AG04449 (cell line): ENCODE results near the gene SWT1.
A peak's percentile ranks its signal among the peaks of the same experiment; 100 is the strongest.

Experiments
- CTCF ChIA-PET: fragments of 350-600 bp; formaldehyde crosslinking; extraction: SDS; loops from one replicate; lab custom pipeline; 2021; ENCODE audit warnings: antibody characterized with exemption; lab: Yijun Ruan, JAX
- POLR2A ChIA-PET: fragments of 400-600, 350-600 bp; formaldehyde crosslinking; extraction: SDS; loops from one replicate; lab custom pipeline; 2020; ENCODE audit warnings: antibody characterized with exemption, inconsistent platforms; lab: Yijun Ruan, JAX
- DNase-seq: peaks from one replicate; pipeline ENCODE4 v3.0.0-alpha.2; 2010; ENCODE audit warnings: low read depth, low spot score
- H3K4me3 ChIP-seq: 2 replicates; pipeline ENCODE4 v1.5.1; 2011; ENCODE audit warnings: low read depth, mild to moderate bottlenecking, control low read depth, low read length
- TF ChIP-seq, protein P1 (sequence below): IDR thresholded peaks from one replicate; pipeline ENCODE4 v1.5.1; 2011; ENCODE audit warnings: mild to moderate bottlenecking, moderate library complexity, low read length, control low read depth, inconsistent platforms; ENCODE audit not compliant: insufficient read depth; ENCODE audit errors: missing control alignments

Gene SWT1, protein sequence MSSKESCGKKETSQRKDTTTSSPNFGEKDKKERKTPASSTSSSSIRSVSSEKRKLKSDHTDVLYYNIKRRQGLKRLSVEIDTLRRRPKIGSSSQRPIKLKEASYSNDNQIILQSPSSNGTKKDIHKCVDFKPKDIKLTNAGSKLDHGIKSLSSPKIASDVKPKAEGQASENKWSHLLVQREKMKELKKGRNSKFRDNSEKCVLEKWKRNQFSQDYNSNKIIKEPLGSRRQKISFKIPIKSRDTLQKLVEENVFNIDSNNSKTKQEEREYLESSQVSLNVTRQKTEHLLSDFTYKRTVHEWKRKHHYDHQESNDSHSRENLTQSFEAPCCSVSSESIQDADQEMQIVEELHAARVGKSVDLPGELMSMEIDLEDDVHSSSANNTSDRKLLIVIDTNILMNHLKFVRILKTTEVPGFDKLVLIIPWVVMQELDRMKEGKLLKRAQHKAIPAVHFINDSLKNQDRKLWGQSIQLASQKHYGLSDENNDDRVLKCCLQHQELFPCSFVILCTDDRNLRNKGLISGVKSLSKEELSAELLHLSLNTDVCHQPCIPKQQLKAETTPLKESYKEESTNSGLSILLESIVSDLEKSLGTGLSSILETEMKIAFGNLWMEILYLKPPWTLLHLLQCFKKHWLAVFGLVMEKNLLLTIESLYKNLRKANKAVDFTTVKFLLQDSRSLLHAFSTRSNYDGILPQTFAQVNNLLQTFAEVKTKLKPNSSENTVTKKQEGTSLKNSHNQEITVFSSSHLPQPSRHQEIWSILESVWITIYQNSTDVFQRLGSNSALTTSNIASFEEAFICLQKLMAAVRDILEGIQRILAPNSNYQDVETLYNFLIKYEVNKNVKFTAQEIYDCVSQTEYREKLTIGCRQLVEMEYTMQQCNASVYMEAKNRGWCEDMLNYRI

DNA sequence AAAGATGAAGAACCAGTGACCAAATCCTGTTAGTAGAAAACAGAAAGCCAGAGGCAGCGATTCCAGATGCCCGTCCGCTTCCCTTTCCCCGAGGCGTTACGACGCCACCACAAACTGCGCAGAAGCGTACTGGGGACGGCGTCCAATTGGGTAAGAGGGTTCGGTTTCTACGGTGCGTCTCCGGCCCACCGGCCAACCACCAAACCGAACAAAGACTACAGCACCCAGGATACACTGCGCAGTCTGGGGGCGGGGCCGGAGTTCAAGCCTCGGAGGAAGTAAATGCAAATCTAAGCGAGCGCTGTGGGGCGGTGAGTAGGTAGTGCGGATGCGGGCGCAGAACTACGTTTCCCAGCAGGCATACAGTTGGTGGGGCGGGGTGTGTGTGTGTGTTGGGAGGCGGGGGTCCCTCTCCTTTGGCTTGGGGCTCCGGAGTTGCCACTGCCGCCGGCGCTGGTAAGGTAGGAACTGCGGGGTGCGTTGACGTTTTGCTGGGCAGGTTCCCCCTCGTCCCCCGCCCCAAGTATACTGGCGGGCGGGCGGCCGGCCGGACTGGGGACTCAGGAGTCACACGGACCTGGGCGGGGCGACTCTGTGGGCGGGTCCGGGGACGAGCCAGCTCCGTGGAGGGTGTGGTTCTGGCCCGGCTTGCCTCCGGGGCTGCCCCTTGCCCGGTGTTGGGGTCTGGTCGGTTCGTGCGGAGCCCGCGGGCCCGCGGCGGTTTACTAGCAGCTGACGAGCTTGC is at the start of gene SWT1, which contains the start of gene TRMT1L:
Gene SWT1 (plus strand): TSS at position 314 of the 745 bp plus-strand sequence. CDS start 3,675 bp downstream, outside the sequence.
Gene TRMT1L (minus strand): TSS at position 100 of the 745 bp plus-strand sequence. CDS start 241 bp downstream, outside the sequence.
- TF ChIP-seq, protein P1, sequence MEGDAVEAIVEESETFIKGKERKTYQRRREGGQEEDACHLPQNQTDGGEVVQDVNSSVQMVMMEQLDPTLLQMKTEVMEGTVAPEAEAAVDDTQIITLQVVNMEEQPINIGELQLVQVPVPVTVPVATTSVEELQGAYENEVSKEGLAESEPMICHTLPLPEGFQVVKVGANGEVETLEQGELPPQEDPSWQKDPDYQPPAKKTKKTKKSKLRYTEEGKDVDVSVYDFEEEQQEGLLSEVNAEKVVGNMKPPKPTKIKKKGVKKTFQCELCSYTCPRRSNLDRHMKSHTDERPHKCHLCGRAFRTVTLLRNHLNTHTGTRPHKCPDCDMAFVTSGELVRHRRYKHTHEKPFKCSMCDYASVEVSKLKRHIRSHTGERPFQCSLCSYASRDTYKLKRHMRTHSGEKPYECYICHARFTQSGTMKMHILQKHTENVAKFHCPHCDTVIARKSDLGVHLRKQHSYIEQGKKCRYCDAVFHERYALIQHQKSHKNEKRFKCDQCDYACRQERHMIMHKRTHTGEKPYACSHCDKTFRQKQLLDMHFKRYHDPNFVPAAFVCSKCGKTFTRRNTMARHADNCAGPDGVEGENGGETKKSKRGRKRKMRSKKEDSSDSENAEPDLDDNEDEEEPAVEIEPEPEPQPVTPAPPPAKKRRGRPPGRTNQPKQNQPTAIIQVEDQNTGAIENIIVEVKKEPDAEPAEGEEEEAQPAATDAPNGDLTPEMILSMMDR, result no peak
- peak within 1 kb of the TSS; percentile 89 for H3K4me3 ChIP-seq
- CTCF ChIA-PET, result interaction anchor here (0.8 to 4.2 kb wide), 7 partner anchors 13 to 513 kb away, joined by 3 to 55 read pairs (median 5); no protein-coding TSS in a partner anchor
- POLR2A ChIA-PET, result interaction anchor here (0.7 to 1.6 kb wide), 2 partner anchors 12 to 160 kb away, joined by 3 to 5 read pairs; partner anchors contain the start of gene IVNS1ABP
- peak; percentile 94 for DNase-seq

DNA sequence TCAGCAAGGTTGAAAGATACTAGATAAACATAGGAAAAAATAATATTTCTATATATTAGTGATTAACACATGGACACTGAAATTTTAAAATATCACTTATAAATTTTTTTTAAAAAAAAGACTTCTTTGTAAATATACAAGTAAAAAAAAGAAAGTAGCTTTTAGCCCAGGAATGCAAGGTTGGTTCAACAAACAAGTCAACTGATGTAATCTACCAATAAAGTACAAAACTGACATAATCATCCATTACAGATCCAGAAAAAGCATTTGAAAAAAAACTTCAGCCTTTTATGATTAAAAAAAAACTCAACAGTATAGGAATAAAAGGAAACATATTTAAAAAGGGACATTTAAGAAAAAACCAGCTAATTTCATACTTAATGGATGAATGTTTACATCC is 48.6 kb upstream of the SWT1 start:
- ChIA-PET POLR2A (no interaction called here), CTCF (no interaction called here)

DNA sequence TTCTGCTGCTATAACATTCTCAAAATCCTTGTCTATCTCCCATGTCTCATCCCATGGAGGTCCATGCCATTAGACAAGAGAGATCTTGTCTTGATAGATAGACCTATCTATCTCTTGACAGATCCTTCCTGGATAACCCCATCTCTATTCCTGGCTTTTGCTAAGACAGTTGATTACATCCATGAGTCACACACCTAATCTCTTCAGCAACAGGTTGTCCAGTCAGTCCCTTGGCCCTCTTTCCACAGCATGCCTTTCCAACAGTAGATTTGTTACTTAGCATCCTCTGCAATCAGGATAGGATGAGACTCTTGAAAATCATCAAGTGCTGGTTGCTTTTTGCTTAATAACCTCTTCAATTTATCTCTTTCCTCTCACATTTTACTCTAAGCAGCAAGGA is 46.8 kb upstream of the SWT1 start:
- DNase-seq, result no peak
- ChIA-PET POLR2A (no interaction called here), CTCF (no interaction called here)
- TF ChIP-seq, protein P1, result no peak
- no peak overlapping the region for H3K4me3 ChIP-seq

More for the DNA sequence above, 48.6 kb upstream of the SWT1 start:
- TF ChIP-seq, protein P1, result no peak
- no peak for DNase-seq
- H3K4me3 ChIP-seq, result no peak overlapping the region

DNA sequence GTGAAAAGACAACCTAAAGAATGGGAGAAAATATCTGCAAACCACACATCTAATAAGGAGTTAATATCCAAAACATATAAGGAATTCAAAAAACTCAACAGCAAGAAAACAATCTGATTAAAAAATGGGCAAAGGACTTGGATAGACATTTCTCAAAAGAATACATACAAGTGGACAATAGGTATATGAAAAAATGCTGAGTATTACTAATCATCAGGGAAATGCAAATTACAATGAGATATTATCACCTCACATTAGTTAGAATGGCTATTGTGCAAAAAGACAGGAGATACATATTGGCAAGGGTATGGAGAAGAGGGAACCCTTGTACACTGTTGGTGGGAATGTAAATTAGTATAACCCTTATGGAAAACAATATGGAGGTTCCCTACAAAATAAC is 45.1 kb upstream of the SWT1 start:
- ChIA-PET CTCF (no interaction called here), POLR2A (no interaction called here)
- no peak for DNase-seq
- TF ChIP-seq, protein P1, result no peak
- no peak overlapping the region for H3K4me3 ChIP-seq

DNA sequence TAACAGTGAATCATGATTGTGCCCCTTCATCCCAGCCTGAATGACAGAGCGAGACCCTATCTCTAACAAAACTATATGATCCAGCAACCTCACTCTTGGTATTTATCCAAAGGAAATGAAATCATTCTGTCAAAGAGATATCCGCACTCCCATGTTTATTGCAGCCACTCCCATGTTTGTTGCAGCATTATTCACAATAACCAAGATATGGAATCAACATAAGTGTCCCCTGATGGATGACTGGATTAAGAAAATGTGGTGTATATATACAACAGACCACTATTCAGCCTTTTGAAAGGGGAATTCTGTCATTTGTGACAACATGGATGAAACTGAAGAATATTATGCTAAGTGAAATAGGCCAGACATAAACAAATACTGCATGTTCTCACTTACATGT is 44.6 kb upstream of the SWT1 start:
- TF ChIP-seq, protein P1, result no peak
- CTCF ChIA-PET, result no interaction called here
- DNase-seq, result no peak
- POLR2A ChIA-PET, result no interaction called here
- no peak overlapping the region for H3K4me3 ChIP-seq
